Activated B cell treated with CpG ODN at 0.5 μM for 24 hours (primary cell): Measurements from ENCODE around the gene ROPN1B. TPM values are rescaled to one million over a fixed set of nuclear protein-coding genes. Genes with fewer than 3 reads are reported as not detected.
"Not testable (repeated sequence)": the region's sequence is repeated elsewhere in the genome, so short reads cannot be mapped to it uniquely, and the experiment has no call there.

Experiments used
- ATAC-seq: fragments of 200-7000 bp; cut with Tn5 transposase; one replicate; pipeline ENCODE4 v1.10.0; 2021; ENCODE audit warnings: low read depth, mild to moderate bottlenecking, moderate library complexity
- CTCF ChIA-PET: fragments of 350-600 bp; sonication (Branson Sonifier 250); formaldehyde crosslinking; loops from one replicate; lab custom pipeline; 2021; ENCODE audit warnings: antibody characterized with exemption; lab: Charles Lee
- POLR2A ChIA-PET: fragments of 350-600 bp; sonication (Branson Sonifier 250); formaldehyde crosslinking; loops from one replicate; lab custom pipeline; 2021; ENCODE audit warnings: antibody characterized with exemption; lab: Charles Lee
- DNase-seq: peaks from one replicate; pipeline ENCODE4 v3.0.0; 2022
- H3K27ac Mint-ChIP-seq: one replicate; pipeline ENCODE4 v1.8.0; 2020; ENCODE audit warnings: mixed read lengths
- H3K27me3 Mint-ChIP-seq: one replicate; pipeline ENCODE4 v1.8.0; 2021; ENCODE audit warnings: mixed read lengths
- H3K36me3 Mint-ChIP-seq: one replicate; pipeline ENCODE4 v1.8.0; 2021; ENCODE audit warnings: low read depth, mixed read lengths
- H3K4me1 Mint-ChIP-seq: one replicate; pipeline ENCODE4 v1.8.0; 2021; ENCODE audit warnings: mixed read lengths
- H3K4me3 Mint-ChIP-seq: one replicate; pipeline ENCODE4 v1.8.0; 2020; ENCODE audit warnings: mild to moderate bottlenecking, mixed read lengths
- H3K9me3 Mint-ChIP-seq: one replicate; pipeline ENCODE4 v1.8.0; 2020; ENCODE audit warnings: mixed read lengths
- CTCF ChIP-seq: fragments of 200-600 bp; IDR thresholded peaks from one replicate; pipeline ENCODE4 v1.8.0; 2022; ENCODE audit warnings: antibody characterized with exemption, mild to moderate bottlenecking
- intact Hi-C: fragments of 100-400 bp; cut with micrococcal nuclease; formaldehyde crosslinking; loops from one replicate; pipeline ENCODE4 v1.15.1; 2024
- total RNA-seq: library from RNA; stranded (reverse); gene quantifications from 2 replicates; pipeline ENCODE4 v1.2.3, GENCODE V29; 2022

The ROPN1B gene
- total RNA-seq, 1 donor from 2014 or later, result not detected

- intact Hi-C loops, POLR2A ChIA-PET, H3K4me1 Mint-ChIP-seq, H3K36me3 Mint-ChIP-seq, H3K9me3 Mint-ChIP-seq, DNase-seq, CTCF ChIA-PET, H3K27ac Mint-ChIP-seq, H3K4me3 Mint-ChIP-seq, ATAC-seq: not testable (repeated sequence)
- peaks cover 14% of the 10 kb centered on the region for H3K27me3 Mint-ChIP-seq
Measured at GRCh38 chr3:125975245-125976002, 6.4 kb downstream of the ROPN1B start.

GRCh38 chr3:125976003-125976390, 7.0 kb downstream of the ROPN1B start:
- peaks cover 13% of the 10 kb centered on the region for H3K27me3 Mint-ChIP-seq
- H3K4me3 Mint-ChIP-seq, CTCF ChIA-PET, H3K4me1 Mint-ChIP-seq, ATAC-seq, POLR2A ChIA-PET, H3K36me3 Mint-ChIP-seq, H3K9me3 Mint-ChIP-seq, H3K27ac Mint-ChIP-seq, intact Hi-C loops, DNase-seq: not testable (repeated sequence)

DNA sequence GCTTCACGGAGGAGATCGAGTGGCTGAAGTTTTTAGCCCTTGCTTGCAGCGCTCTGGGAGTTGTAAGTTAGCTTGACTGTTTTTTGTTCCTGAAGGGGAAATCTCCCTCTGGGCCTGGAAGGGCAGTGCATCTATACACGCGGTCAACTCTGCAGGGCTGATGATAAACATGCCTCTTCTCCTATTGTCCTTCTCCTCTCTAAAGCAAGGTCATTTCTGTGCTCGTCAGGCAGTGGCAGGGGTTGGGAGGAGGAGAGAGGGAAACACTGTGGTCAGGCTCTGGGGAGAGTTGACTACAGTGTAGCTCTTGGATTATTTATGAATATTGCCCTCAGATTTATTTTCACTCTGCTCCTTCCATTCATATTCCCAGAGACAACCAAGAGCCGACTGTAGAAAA, 8.1 kb downstream of the ROPN1B start:
- H3K27me3 Mint-ChIP-seq, DNase-seq, H3K27ac Mint-ChIP-seq, H3K4me3 Mint-ChIP-seq, H3K36me3 Mint-ChIP-seq, H3K4me1 Mint-ChIP-seq, intact Hi-C loops, ATAC-seq, CTCF ChIA-PET, H3K9me3 Mint-ChIP-seq, POLR2A ChIA-PET: not testable (repeated sequence)

GRCh38 chr3:125984951-125985350, 16.0 kb downstream of the ROPN1B start:
- H3K27ac Mint-ChIP-seq, H3K9me3 Mint-ChIP-seq, DNase-seq, H3K4me1 Mint-ChIP-seq, H3K27me3 Mint-ChIP-seq, intact Hi-C loops, CTCF ChIA-PET, H3K4me3 Mint-ChIP-seq, POLR2A ChIA-PET, H3K36me3 Mint-ChIP-seq: not testable (repeated sequence)
- ATAC-seq, result peak; percentile 58

GRCh38 chr3:125990253-125990970, 21.4 kb downstream of the ROPN1B start:
- Mint-ChIP-seq H3K4me3 (peak overlapping the region; percentile 98), H3K27ac (peak overlapping the region; percentile 92), H3K36me3 (peaks cover 2% of the 10 kb centered on the region), H3K27me3 (peaks cover 11% of the 10 kb centered on the region), H3K9me3 (peaks cover 2% of the 10 kb centered on the region), H3K4me1 (peaks cover 11% of the 10 kb centered on the region)
- no peak for TF ChIP-seq CTCF
- CTCF ChIA-PET, result no interaction called here
- POLR2A ChIA-PET, result interaction anchor here (1.0 to 1.3 kb wide), 3 partner anchors 94 to 485 kb away, joined by 3 read pairs; partner anchors contain the start of genes SLC41A3 and ZXDC
- DNase-seq (peak; percentile 57), ATAC-seq (peak; percentile 92)
- intact Hi-C loops, result loop anchor here (1.0 kb wide), 2 partner anchors 74 to 94 kb away; partner anchors contain the start of gene SLC41A3

GRCh38 chr3:125996751-125997150, 27.8 kb downstream of the ROPN1B start:
- ATAC-seq, intact Hi-C loops, H3K4me1 Mint-ChIP-seq, H3K9me3 Mint-ChIP-seq, H3K27ac Mint-ChIP-seq, DNase-seq, POLR2A ChIA-PET, H3K27me3 Mint-ChIP-seq, H3K4me3 Mint-ChIP-seq, CTCF ChIA-PET, H3K36me3 Mint-ChIP-seq: not testable (repeated sequence)

GRCh38 chr3:126002189-126002588, 33.2 kb downstream of the ROPN1B start:
- intact Hi-C loops, result no loop called here
- DNase-seq, result no peak
- Mint-ChIP-seq H3K4me1 (no peaks in the 10 kb centered on the region), H3K27ac (no peak overlapping the region), H3K4me3 (no peak overlapping the region), H3K27me3 (peaks cover 3% of the 10 kb centered on the region), H3K36me3 (peaks cover 21% of the 10 kb centered on the region), H3K9me3 (peaks cover 7% of the 10 kb centered on the region)
- ChIA-PET POLR2A (no interaction called here), CTCF (no interaction called here)
- ATAC-seq, result no peak
- no peak for TF ChIP-seq CTCF
